Measurements from ENCODE around the gene BAHCC1.

GRCh38 chr17:81365148-81365600, 30.1 kb upstream of the BAHCC1 start:
- TF ChIP-seq POLR2AphosphoS5 (IDR thresholded peaks at IDR 0.05; ENCODE audit: low read depth, low read length) (no peak), CTCF (IDR thresholded peaks at IDR 0.05; ENCODE audit: control extremely low read depth in 1 of 3, insufficient read depth in 1 of 3, low read depth in 1 of 3, low read length in 3 of 3) (no peak), BRCA1 (IDR thresholded peaks at IDR 0.05; ENCODE audit: low read depth, low read length) (no peak), GABPA (IDR thresholded peaks at IDR 0.05; ENCODE audit: borderline replicate concordance, insufficient read depth, low read length) (0 out of 2 replicates have a peak, but pooled peaks have one; percentile 27), EZH2 (IDR thresholded peaks at IDR 0.05; ENCODE audit: low read depth, low read length, severe bottlenecking) (no peak), NANOG (IDR thresholded peaks at IDR 0.05; ENCODE audit: insufficient read depth, low read depth, low read length, poor library complexity, severe bottlenecking) (no peak), CBX5 (IDR thresholded peaks at IDR 0.05; ENCODE audit: low read depth, low read length) (no peak), RXRA (IDR thresholded peaks at IDR 0.05; ENCODE audit: insufficient read depth, low read depth, low read length) (no peak), MAX (IDR thresholded peaks at IDR 0.05) (0 out of 2 replicates have a peak, but pooled peaks have one; percentile 9), SIN3A (conservative IDR thresholded peaks at IDR 0.05 in 1 of 2, IDR thresholded peaks at IDR 0.05 in 1 of 2; ENCODE audit: low read depth in 1 of 2, low read length in 2 of 2) (no peak), POLR2A (IDR thresholded peaks at IDR 0.05; ENCODE audit: control extremely low read depth in 1 of 2, low read depth in 2 of 2, low read length in 2 of 2) (no peak), EP300 (IDR thresholded peaks at IDR 0.05; ENCODE audit: borderline replicate concordance in 1 of 2, low read depth in 2 of 2, low read length in 2 of 2) (no peak)

Data from H1 (cell line).